K562 (cell line): ENCODE results near the gene RAB4B. TPM values are rescaled to one million over a fixed set of nuclear protein-coding genes. Genes with fewer than 3 reads are reported as not detected.

Source experiments
- ARID4B ChIP-seq: sonication (generic); formaldehyde crosslinking; IDR thresholded peaks from 2 replicates; pipeline ENCODE4 v1.8.0; 2022; ENCODE audit warnings: mild to moderate bottlenecking, missing genetic modification reagents
- CHD1 ChIP-seq: fragments of 200-600 bp; sonication (generic); IDR thresholded peaks from one replicate; pipeline ENCODE4 v1.6.1; 2012; ENCODE audit warnings: mild to moderate bottlenecking, moderate library complexity, low read length, inconsistent platforms
- CSDE1 ChIP-seq, 2 experiments: fragments of 450-650 bp; IDR thresholded peaks; 2 replicates each; pipeline ENCODE4 v1.6.1; 2016; ENCODE audit warnings: mild to moderate bottlenecking in 1 of 2
- EP400 ChIP-seq: fragments of 450-650 bp; IDR thresholded peaks from 2 replicates; pipeline ENCODE4 v1.6.1; 2017; ENCODE audit warnings: antibody characterized with exemption, mild to moderate bottlenecking, moderate library complexity
- KLF16 ChIP-seq: IDR thresholded peaks from 2 replicates; pipeline ENCODE4 v1.6.1; 2016; ENCODE audit warnings: antibody characterized with exemption
- RREB1 ChIP-seq: fragments of 250-450 bp; sonication (Bioruptor Pico); IDR thresholded peaks from 2 replicates; pipeline ENCODE4 v1.4.0; 2020
- TEAD4 ChIP-seq, 2 experiments: sonication (generic) in 1 of 2; formaldehyde crosslinking in 1 of 2; IDR thresholded peaks; 2 replicates each; pipeline versions ENCODE4 v1.6.1 to v1.8.0; 2012 to 2022; ENCODE audit warnings: borderline replicate concordance in 1 of 2, inconsistent platforms in 1 of 2, low read length in 1 of 2, mild to moderate bottlenecking in 1 of 2, missing genetic modification reagents in 1 of 2
- ZBTB12 ChIP-seq: fragments of 250-450 bp; sonication (Bioruptor Pico); IDR thresholded peaks from 2 replicates; pipeline ENCODE4 v1.4.0; 2020
- ZBTB7A ChIP-seq: IDR thresholded peaks from 2 replicates; pipeline ENCODE4 v1.6.1; 2011; ENCODE audit warnings: low read depth, mild to moderate bottlenecking, low read length, moderate library complexity, borderline replicate concordance; ENCODE audit not compliant: control insufficient read depth
- ZNF165 ChIP-seq: fragments of 250-450 bp; sonication (Bioruptor Pico); IDR thresholded peaks from 2 replicates; pipeline ENCODE4 v1.4.0; 2020; ENCODE audit warnings: borderline replicate concordance
- ZNF174 ChIP-seq: fragments of 250-450 bp; sonication (Bioruptor Pico); IDR thresholded peaks from 2 replicates; pipeline ENCODE4 v1.4.0; 2020; ENCODE audit warnings: mild to moderate bottlenecking
- polyA plus RNA-seq, 8 experiments: library from polyadenylated mRNA; depleted of rRNA in 4 of 8; stranded (reverse) in 5 of 8; unstranded in 3 of 8; fragments of >200 nt; fragmentation: Nextera tagmentation in 2 of 8; fragmentation: Illumina TruSeq in 1 of 8; extraction: Ambion mirVana in 2 of 8; extraction: Trizol in 1 of 8; gene quantifications; 2 replicates each; pipeline versions ENCODE4 v1.2.1 to v1.2.3, GENCODE V29; 2011 to 2014; ENCODE audit warnings: inconsistent platforms in 1 of 8, missing spikeins in 1 of 8
- total RNA-seq, 7 experiments: library from RNA; depleted of rRNA in 6 of 7; stranded (reverse); fragments of >200 nt in 6 of 7; fragmentation: Illumina TruSeq in 2 of 7; extraction: Trizol in 2 of 7; gene quantifications; 2 replicates each; pipeline versions ENCODE4 v1.2.1 to v1.2.3, GENCODE V29; 2011 to 2021; ENCODE audit warnings: low replicate concordance in 1 of 7
- TF ChIP-seq, protein P1 (sequence below): fragments of 450-650 bp; IDR thresholded peaks from 2 replicates; pipeline ENCODE4 v1.6.1; 2016; ENCODE audit warnings: antibody characterized with exemption
- TF ChIP-seq, protein P2 (sequence below): fragments of 450-650 bp; IDR thresholded peaks from 2 replicates; pipeline ENCODE4 v1.6.1; 2016; ENCODE audit warnings: low read depth, mild to moderate bottlenecking, moderate library complexity

The RAB4B gene
- total and polyA plus RNA-seq, 9 of the 15 experiments (the other 6 are each of a cell fraction or from before 2014, with no cell fraction given) = 0.28 to 20.4 (median 9.0) TPM

GRCh38 chr19:40776932-40777644, 959 bp upstream of the RAB4B start (continued):
- 0 out of 2 replicates have a peak, but pooled peaks have one; percentile 28 for TF ChIP-seq TEAD4 (IDR thresholded peaks at IDR 0.05; ENCODE audit: low read length)
- no peak for TF ChIP-seq TEAD4 (CRISPR knock-in tag; IDR thresholded peaks at IDR 0.05; ENCODE audit: borderline replicate concordance)
- no peak for TF ChIP-seq RREB1 (CRISPR knock-in tag)
- TF ChIP-seq, protein P1, sequence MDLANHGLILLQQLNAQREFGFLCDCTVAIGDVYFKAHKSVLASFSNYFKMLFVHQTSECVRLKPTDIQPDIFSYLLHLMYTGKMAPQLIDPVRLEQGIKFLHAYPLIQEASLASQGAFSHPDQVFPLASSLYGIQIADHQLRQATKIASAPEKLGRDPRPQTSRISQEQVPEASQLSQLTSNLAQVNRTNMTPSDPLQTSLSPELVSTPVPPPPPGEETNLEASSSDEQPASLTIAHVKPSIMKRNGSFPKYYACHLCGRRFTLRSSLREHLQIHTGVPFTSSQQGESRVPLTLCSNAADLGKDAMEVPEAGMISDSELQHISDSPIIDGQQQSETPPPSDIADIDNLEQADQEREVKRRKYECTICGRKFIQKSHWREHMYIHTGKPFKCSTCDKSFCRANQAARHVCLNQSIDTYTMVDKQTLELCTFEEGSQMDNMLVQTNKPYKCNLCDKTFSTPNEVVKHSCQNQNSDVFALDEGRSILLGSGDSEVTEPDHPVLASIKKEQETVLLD = 0 out of 2 replicates have a peak, but pooled peaks have one; percentile 46
- TF ChIP-seq ZBTB7A = peak; percentile 77
- TF ChIP-seq ZBTB12 (CRISPR knock-in tag) = peak; percentile 79
- peak; percentile 81 for TF ChIP-seq EP400
- TF ChIP-seq CHD1 = peak; percentile 41
- no peak for TF ChIP-seq CSDE1 (IDR thresholded peaks at IDR 0.05)
- TF ChIP-seq, protein P2, sequence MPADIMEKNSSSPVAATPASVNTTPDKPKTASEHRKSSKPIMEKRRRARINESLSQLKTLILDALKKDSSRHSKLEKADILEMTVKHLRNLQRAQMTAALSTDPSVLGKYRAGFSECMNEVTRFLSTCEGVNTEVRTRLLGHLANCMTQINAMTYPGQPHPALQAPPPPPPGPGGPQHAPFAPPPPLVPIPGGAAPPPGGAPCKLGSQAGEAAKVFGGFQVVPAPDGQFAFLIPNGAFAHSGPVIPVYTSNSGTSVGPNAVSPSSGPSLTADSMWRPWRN = peak; percentile 16; the same call in 1 of the 2 replicates
- no peak for TF ChIP-seq KLF16
- TF ChIP-seq ARID4B (CRISPR knock-in tag) = 0 out of 2 replicates have a peak, but pooled peaks have one; percentile 2
- TF ChIP-seq ZNF174 = no peak
- no peak for TF ChIP-seq ZNF165
